IMR-90 (cell line): ENCODE data around the gene RAP1A. TPM values are rescaled to one million over a fixed set of nuclear protein-coding genes. Genes with fewer than 3 reads are reported as not detected.

Experiments used
- ATAC-seq: fragments of 200-7000 bp; cut with Tn5 transposase; 2 replicates; pipeline ENCODE4 v1.9.1; 2020; ENCODE audit warnings: low read depth, mild to moderate bottlenecking, moderate library complexity
- BruUV-seq: library from RNA; stranded (reverse); fragments of 400-500 nt; replicated peaks from 2 replicates; lab custom pipeline; 2021; lab: Mats Ljungman, UMichigan
- CTCF ChIA-PET: fragments of 300-600 bp; formaldehyde crosslinking; extraction: SDS; loops from one replicate; lab custom pipeline; 2021; ENCODE audit warnings: antibody characterized with exemption; lab: Yijun Ruan, JAX
- POLR2A ChIA-PET: fragments of 300-600 bp; sonication (Branson Sonifier 250); formaldehyde crosslinking; loops from one replicate; lab custom pipeline; 2022; ENCODE audit warnings: antibody characterized with exemption; ENCODE audit not compliant: unreplicated experiment; lab: Charles Lee
- DNase-seq: peaks from one replicate; pipeline ENCODE4 v3.0.0; 2013
- H2AFZ ChIP-seq: replicated peaks from 2 replicates; pipeline ENCODE3; 2013; ENCODE audit warnings: low read length, mild to moderate bottlenecking; ENCODE audit not compliant: poor library complexity
- H2AK5ac ChIP-seq: 2 replicates; pipeline ENCODE4 v1.6.1; 2013; ENCODE audit warnings: low read depth, low read length, inconsistent platforms
- H2AK9ac ChIP-seq: replicated peaks from 2 replicates; pipeline ENCODE3; 2013; ENCODE audit warnings: mild to moderate bottlenecking, low read depth, low read length, moderate library complexity; ENCODE audit not compliant: poor library complexity
- H2BK120ac ChIP-seq: 2 replicates; pipeline ENCODE4 v1.6.1; 2013; ENCODE audit warnings: low read depth, low read length, inconsistent platforms
- H2BK15ac ChIP-seq: 3 replicates; pipeline ENCODE4 v1.6.1; 2013; ENCODE audit warnings: low read depth, low read length, inconsistent platforms
- H2BK20ac ChIP-seq: 2 replicates; pipeline ENCODE4 v1.6.1; 2013; ENCODE audit warnings: low read depth, mild to moderate bottlenecking, inconsistent platforms, low read length, moderate library complexity
- H2BK5ac ChIP-seq: 2 replicates; pipeline ENCODE4 v1.6.1; 2013; ENCODE audit warnings: mild to moderate bottlenecking, low read depth, low read length, inconsistent platforms; ENCODE audit not compliant: poor library complexity, severe bottlenecking
- H3K14ac ChIP-seq: replicated peaks from 2 replicates; pipeline ENCODE4 v1.6.1; 2013; ENCODE audit warnings: low read depth, low read length, inconsistent platforms
- H3K18ac ChIP-seq: 2 replicates; pipeline ENCODE4 v1.6.1; 2013; ENCODE audit warnings: low read depth, low read length, control low read depth
- H3K23ac ChIP-seq: 2 replicates; pipeline ENCODE4 v1.6.1; 2013; ENCODE audit warnings: low read depth, low read length, inconsistent platforms
- H3K27ac ChIP-seq: 2 replicates; pipeline ENCODE4 v1.5.1; 2013; ENCODE audit warnings: mild to moderate bottlenecking, control low read depth, low read length; ENCODE audit not compliant: insufficient read depth
- H3K27me3 ChIP-seq: 2 replicates; pipeline ENCODE4 v1.6.1; 2013; ENCODE audit warnings: low read length; ENCODE audit not compliant: control insufficient read depth, insufficient read depth
- H3K36me3 ChIP-seq: 2 replicates; pipeline ENCODE4 v1.6.1; 2013; ENCODE audit warnings: low read length, mixed read lengths; ENCODE audit not compliant: control insufficient read depth, insufficient read depth
- H3K4ac ChIP-seq: 2 replicates; pipeline ENCODE4 v1.6.1; 2013; ENCODE audit warnings: low read depth, low read length, inconsistent platforms
- H3K4me1 ChIP-seq: 2 replicates; pipeline ENCODE4 v1.6.1; 2013; ENCODE audit warnings: low read length, mixed read lengths; ENCODE audit not compliant: control insufficient read depth, insufficient read depth
- H3K4me2 ChIP-seq: 2 replicates; pipeline ENCODE4 v1.6.1; 2013; ENCODE audit warnings: low read depth, mild to moderate bottlenecking, control low read depth, low read length, moderate library complexity
- H3K4me3 ChIP-seq: 2 replicates; pipeline ENCODE4 v1.5.1; 2013; ENCODE audit warnings: low read depth, mild to moderate bottlenecking, control low read depth, low read length, moderate library complexity; ENCODE audit not compliant: insufficient read depth
- H3K56ac ChIP-seq: 2 replicates; pipeline ENCODE4 v1.6.1; 2013; ENCODE audit warnings: low read length, inconsistent platforms; ENCODE audit not compliant: insufficient read depth; ENCODE audit errors: extremely low read depth
- H3K79me1 ChIP-seq, 2 experiments: 2 replicates each; pipeline ENCODE4 v1.6.1; 2013; ENCODE audit warnings: low read length in 2 of 2, inconsistent platforms in 1 of 2, low read depth in 1 of 2
- H3K9ac ChIP-seq: 2 replicates; pipeline ENCODE4 v1.6.1; 2013; ENCODE audit warnings: low read depth, low read length, control low read depth
- H3K9me1 ChIP-seq: 2 replicates; pipeline ENCODE4 v1.6.1; 2013; ENCODE audit warnings: low read length, inconsistent platforms; ENCODE audit not compliant: insufficient read depth
- H3K9me3 ChIP-seq: 2 replicates; pipeline ENCODE4 v1.6.1; 2013; ENCODE audit warnings: low read length; ENCODE audit not compliant: control insufficient read depth, insufficient read depth
- H4K20me1 ChIP-seq: 2 replicates; pipeline ENCODE4 v1.6.1; 2013; ENCODE audit warnings: low read length, inconsistent platforms; ENCODE audit not compliant: insufficient read depth
- H4K5ac ChIP-seq: 2 replicates; pipeline ENCODE4 v1.6.1; 2013; ENCODE audit warnings: mild to moderate bottlenecking, low read depth, low read length, control low read depth
- H4K8ac ChIP-seq, 2 experiments: 2 replicates each; pipeline ENCODE4 v1.6.1; 2013; ENCODE audit warnings: low read depth in 2 of 2, low read length in 2 of 2, control low read depth in 1 of 2, inconsistent platforms in 1 of 2
- H4K91ac ChIP-seq: 2 replicates; pipeline ENCODE4 v1.6.1; 2013; ENCODE audit warnings: low read depth, low read length, inconsistent platforms; ENCODE audit not compliant: insufficient read depth
- BHLHE40 ChIP-seq: fragments of 150-350 bp; IDR thresholded peaks from 2 replicates; pipeline ENCODE4 v1.6.1; 2016; ENCODE audit warnings: mild to moderate bottlenecking, low read depth, low read length
- CHD1 ChIP-seq: IDR thresholded peaks from 2 replicates; pipeline ENCODE4 v1.6.1; 2012; ENCODE audit warnings: low read depth, low read length, improper control_type of control experiment
- CTCF ChIP-seq: conservative IDR thresholded peaks from 2 replicates; pipeline ENCODE4 v1.5.1; 2012; ENCODE audit warnings: mild to moderate bottlenecking, low read depth, low read length, improper control_type of control experiment
- NFE2L2 ChIP-seq: fragments of 150-350 bp; IDR thresholded peaks from 2 replicates; pipeline ENCODE4 v1.6.1; 2016; ENCODE audit warnings: low read depth, mild to moderate bottlenecking, low read length
- POLR2A ChIP-seq: IDR thresholded peaks from 2 replicates; pipeline ENCODE4 v1.6.1; 2012; ENCODE audit warnings: mild to moderate bottlenecking, low read depth, low read length
- WGBS, 2 experiments: methylation state at CpG; one replicate each; pipeline versions ENCODE4 v1.1.5 to v1.1.7; 2013; ENCODE audit warnings: missing lambda C conversion rate in 2 of 2; ENCODE audit not compliant: insufficient read length in 1 of 2; ENCODE audit errors: extremely low coverage in 2 of 2; 5-methylcytosine and 5-hydroxymethylcytosine counted together
- dilution Hi-C: fragments of 300-500 bp; cut with HindIII; formaldehyde crosslinking; loops from one replicate; pipeline ENCODE4 v1.14.3; 2018; ENCODE audit warnings: low sequenced_read_pairs; ENCODE audit not compliant: unreplicated experiment
- in situ Hi-C: fragments of 300-500 bp; cut with MboI; formaldehyde crosslinking; loops from 3 replicates; pipeline ENCODE4 v1.14.3; 2019; ENCODE audit warnings: low sequenced_read_pairs, inconsistent platforms, mixed read lengths
- intact Hi-C: fragments of 100-400 bp; cut with micrococcal nuclease; formaldehyde crosslinking; loops from 2 replicates; pipeline ENCODE4 v1.10.0; 2022
- polyA plus RNA-seq, 3 experiments: library from polyadenylated mRNA; depleted of rRNA; stranded (reverse); fragments of >200 nt; gene quantifications; 2 replicates each; pipeline ENCODE4 v1.2.3, GENCODE V29; 2012; ENCODE audit warnings: low replicate concordance in 1 of 3
- total RNA-seq: library from RNA; depleted of rRNA; stranded (reverse); fragments of >200 nt; gene quantifications from 2 replicates; pipeline ENCODE4 v1.2.3, GENCODE V29; 2012

The RAP1A gene
- total and polyA plus RNA-seq, 2 of the 4 experiments (the other 2 are of a cell fraction): 18.1 to 43.6 TPM

DNA sequence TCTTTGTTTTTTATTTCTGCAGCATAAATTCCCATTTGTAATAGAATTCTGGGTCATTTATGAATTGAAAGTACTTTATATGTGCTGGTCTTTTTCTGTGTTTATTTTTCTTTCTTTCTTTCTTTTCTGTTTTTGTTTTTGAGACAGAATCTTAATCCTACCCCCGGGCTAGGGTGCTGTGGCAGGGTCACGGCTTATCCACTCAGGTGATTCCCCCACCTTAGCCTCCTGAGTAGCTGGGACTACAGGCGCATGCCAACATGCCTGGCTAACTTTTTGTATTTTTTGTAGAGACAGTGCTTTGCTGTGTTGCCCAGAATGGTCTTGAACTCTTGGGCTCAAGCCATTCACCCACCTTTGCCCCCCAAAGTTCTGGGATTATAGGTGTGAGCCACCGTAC lies 18.7 kb downstream of the RAP1A start:
- Histone ChIP-seq H3K36me3 (no peaks in the 10 kb centered on the region), H3K18ac (no peak overlapping the region), H3K27me3 (no peaks in the 10 kb centered on the region), H4K91ac (no peak overlapping the region), H2BK120ac (no peak overlapping the region), H3K4me2 (no peak overlapping the region), H2AFZ (no peak overlapping the region), H3K4me3 (no peak overlapping the region), H3K56ac (no peak overlapping the region), H3K27ac (no peak overlapping the region), H4K5ac (no peak overlapping the region), H3K23ac (no peak overlapping the region), H3K4me1 (no peaks in the 10 kb centered on the region), H2AK5ac (no peak overlapping the region), H3K79me1 (peaks cover 9 to 50% of the 10 kb centered on the region in 2 experiments; a peak in 3 of 4 replicates), H3K9me3 (no peaks in the 10 kb centered on the region), H3K4ac (no peak overlapping the region), H2BK20ac (no peak overlapping the region), H2AK9ac (no peak overlapping the region), H2BK15ac (no peak overlapping the region), H3K9ac (no peak overlapping the region), H4K8ac (no peak overlapping the region), H2BK5ac (no peak overlapping the region), H3K14ac (no peak overlapping the region), H3K9me1 (peaks cover 7% of the 10 kb centered on the region; the same call in 1 of the 2 replicates), H4K20me1 (peaks cover 42% of the 10 kb centered on the region)
- intact Hi-C loops: no loop called here
- DNase-seq: no peak
- BruUV-seq: no TSS peak
- ChIA-PET CTCF (no interaction called here), POLR2A (no interaction called here)
- no peak for TF ChIP-seq NFE2L2
- no peak for TF ChIP-seq CTCF
- no peak for TF ChIP-seq CHD1
- TF ChIP-seq POLR2A: no peak
- TF ChIP-seq BHLHE40: no peak
- dilution Hi-C loops: no loop called here
- ATAC-seq: no peak
- in situ Hi-C loops: no loop called here
- WGBS, 2 experiments: no CpG with 5 or more reads among the region's 4 CpGs
